Neural cell (in vitro differentiated cells): ENCODE data around the gene SH3D19. TPM values are rescaled to one million over a fixed set of nuclear protein-coding genes. Genes with fewer than 3 reads are reported as not detected.

Experiments used
- H2AFZ ChIP-seq: fragments of 200-600, 300-800 bp; sonication (generic), shearing (Covaris generic); 2 replicates; pipeline ENCODE4 v1.6.0; 2014; ENCODE audit warnings: low read depth, mild to moderate bottlenecking, antibody characterized with exemption, low read length, moderate library complexity
- H3F3A ChIP-seq: fragments of 200-600 bp; shearing (Covaris generic); 2 replicates; pipeline ENCODE4 v1.6.1; 2016; ENCODE audit warnings: mild to moderate bottlenecking, moderate library complexity, mixed read lengths, antibody characterized with exemption, low read length; ENCODE audit not compliant: insufficient read depth, poor library complexity, severe bottlenecking
- H3K27ac ChIP-seq: fragments of 200-600, 300-800 bp; sonication (generic), shearing (Covaris generic); 2 replicates; pipeline ENCODE4 v1.5.1; 2014; ENCODE audit warnings: mild to moderate bottlenecking, low read length, moderate library complexity
- H3K27me3 ChIP-seq: fragments of 300-800, 200-600 bp; sonication (generic), shearing (Covaris generic); 2 replicates; pipeline ENCODE4 v1.6.0; 2014; ENCODE audit warnings: mild to moderate bottlenecking, low read depth, low read length, moderate library complexity; ENCODE audit not compliant: insufficient read depth
- H3K36me3 ChIP-seq: fragments of 300-800, 200-600 bp; sonication (generic), shearing (Covaris generic); 2 replicates; pipeline ENCODE4 v1.5.1; 2014; ENCODE audit warnings: mild to moderate bottlenecking, antibody characterized with exemption, low read length, moderate library complexity; ENCODE audit not compliant: insufficient read depth
- H3K4me2 ChIP-seq: fragments of 300-800, 200-600 bp; sonication (generic), shearing (Covaris generic); 2 replicates; pipeline ENCODE4 v1.6.0; 2014; ENCODE audit warnings: mild to moderate bottlenecking, low read length
- H3K4me3 ChIP-seq: fragments of 300-800, 200-600 bp; sonication (generic), shearing (Covaris generic); 2 replicates; pipeline ENCODE4 v1.5.1; 2014; ENCODE audit warnings: mild to moderate bottlenecking, low read length, moderate library complexity
- H3K79me2 ChIP-seq: fragments of 200-600 bp; shearing (Covaris generic); replicated peaks from 2 replicates; pipeline ENCODE4 v1.6.0; 2014; ENCODE audit warnings: mild to moderate bottlenecking, low read length, moderate library complexity; ENCODE audit not compliant: insufficient read depth
- H3K9ac ChIP-seq: fragments of 300-800, 200-600 bp; sonication (generic), shearing (Covaris generic); 2 replicates; pipeline ENCODE4 v1.6.1; 2016; ENCODE audit warnings: mild to moderate bottlenecking, low read length, mixed read lengths
- H3K9me2 ChIP-seq: fragments of 200-600 bp; shearing (Covaris generic); 2 replicates; pipeline ENCODE4 v1.6.1; 2016; ENCODE audit warnings: mild to moderate bottlenecking, low read length, mixed read lengths; ENCODE audit not compliant: insufficient read depth
- H3K9me3 ChIP-seq: fragments of 200-600, 300-800 bp; sonication (generic), shearing (Covaris generic); 2 replicates; pipeline ENCODE4 v1.6.1; 2016; ENCODE audit warnings: mild to moderate bottlenecking, mixed run types, low read length, moderate library complexity, mixed read lengths
- H4K20me1 ChIP-seq: fragments of 200-600 bp; shearing (Covaris generic); 2 replicates; pipeline ENCODE4 v1.6.1; 2016; ENCODE audit warnings: mild to moderate bottlenecking, mixed run types; ENCODE audit not compliant: insufficient read depth
- CTCF ChIP-seq: fragments of 450-650 bp; IDR thresholded peaks from 2 replicates; pipeline ENCODE4 v1.5.1; 2014; ENCODE audit warnings: antibody characterized with exemption, mild to moderate bottlenecking, moderate library complexity; ENCODE audit not compliant: poor library complexity, severe bottlenecking
- EP300 ChIP-seq: fragments of 450-650 bp; conservative IDR thresholded peaks from 2 replicates; pipeline ENCODE4 v1.6.1; 2014; ENCODE audit warnings: antibody characterized with exemption, mild to moderate bottlenecking, moderate library complexity; ENCODE audit not compliant: poor library complexity, severe bottlenecking
- EZH2 ChIP-seq: fragments of 200-600, 300-800 bp; shearing (Covaris generic), sonication (generic); IDR thresholded peaks from 2 replicates; pipeline ENCODE4 v1.6.1; 2014; ENCODE audit warnings: antibody characterized with exemption, low read length, borderline replicate concordance, mild to moderate bottlenecking; ENCODE audit not compliant: insufficient read depth, poor library complexity, severe bottlenecking
- MXI1 ChIP-seq: fragments of 450-650 bp; conservative IDR thresholded peaks from 2 replicates; pipeline ENCODE4 v1.6.1; 2014; ENCODE audit warnings: antibody characterized with exemption, mild to moderate bottlenecking; ENCODE audit not compliant: poor library complexity, severe bottlenecking
- POLR2AphosphoS5 ChIP-seq: IDR thresholded peaks from 2 replicates; pipeline ENCODE4 v1.6.1; 2012
- RAD21 ChIP-seq: fragments of 450-650 bp; conservative IDR thresholded peaks from 2 replicates; pipeline ENCODE4 v1.6.1; 2014; ENCODE audit warnings: antibody characterized with exemption, mild to moderate bottlenecking, moderate library complexity
- REST ChIP-seq: IDR thresholded peaks from 2 replicates; pipeline ENCODE4 v1.6.1; 2012; ENCODE audit warnings: borderline replicate concordance
- SMC3 ChIP-seq: fragments of 450-650 bp; conservative IDR thresholded peaks from 2 replicates; pipeline ENCODE4 v1.6.1; 2014; ENCODE audit warnings: antibody characterized with exemption, mild to moderate bottlenecking, moderate library complexity; ENCODE audit not compliant: poor library complexity
- TAF1 ChIP-seq: IDR thresholded peaks from 2 replicates; pipeline ENCODE4 v1.6.1; 2012; ENCODE audit warnings: low read depth
- polyA plus RNA-seq: library from polyadenylated mRNA; depleted of rRNA; stranded (reverse); fragments of >200 nt; gene quantifications from 2 replicates; pipeline ENCODE4 v1.2.3, GENCODE V29; 2014

The SH3D19 gene
- polyA plus RNA-seq, 1 donor from 2014 or later = 0.46 TPM

GRCh38 chr4:151310124-151310728 lies 15.2 kb downstream of the SH3D19 start:
- no peaks in the 10 kb centered on the region for H3K79me2 ChIP-seq

GRCh38 chr4:151304755-151305154 lies 20.6 kb downstream of the SH3D19 start:
- H3K79me2 ChIP-seq = no peaks in the 10 kb centered on the region
- H3F3A ChIP-seq = no peaks in the 10 kb centered on the region
- no peaks in the 10 kb centered on the region for H3K9me2 ChIP-seq
- H4K20me1 ChIP-seq = no peaks in the 10 kb centered on the region
- H2AFZ ChIP-seq = no peak overlapping the region
- no peaks in the 10 kb centered on the region for H3K36me3 ChIP-seq
- H3K9ac ChIP-seq = no peak overlapping the region
- H3K4me2 ChIP-seq = no peak overlapping the region
- no peaks in the 10 kb centered on the region for H3K27me3 ChIP-seq
- H3K9me3 ChIP-seq = no peaks in the 10 kb centered on the region
- no peak overlapping the region for H3K4me3 ChIP-seq
- no peak overlapping the region for H3K27ac ChIP-seq
- TF ChIP-seq POLR2AphosphoS5 = no peak
- no peak for TF ChIP-seq RAD21
- no peak for TF ChIP-seq EP300
- TF ChIP-seq SMC3 = no peak
- no peak for TF ChIP-seq CTCF
- TF ChIP-seq REST = no peak

More at GRCh38 chr4:151310124-151310728, 15.2 kb downstream of the SH3D19 start:
- TF ChIP-seq POLR2AphosphoS5 (no peak), SMC3 (no peak), MXI1 (no peak), EZH2 (no peak), CTCF (no peak), TAF1 (no peak), REST (no peak), EP300 (no peak), RAD21 (no peak)
- Histone ChIP-seq H3K27ac (no peak overlapping the region), H3K9me2 (no peaks in the 10 kb centered on the region), H2AFZ (no peak overlapping the region), H3K4me2 (no peak overlapping the region), H3K27me3 (no peaks in the 10 kb centered on the region), H4K20me1 (no peaks in the 10 kb centered on the region), H3K4me3 (no peak overlapping the region), H3K36me3 (no peaks in the 10 kb centered on the region), H3K9ac (no peak overlapping the region), H3F3A (no peaks in the 10 kb centered on the region), H3K9me3 (no peaks in the 10 kb centered on the region)
